Karpas-422 (cell line): Measurements from ENCODE around the gene RHNO1. TPM values are rescaled to one million over a fixed set of nuclear protein-coding genes. Genes with fewer than 3 reads are reported as not detected.

Experiments used
- DNase-seq: peaks from one replicate; pipeline ENCODE4 v3.0.0-alpha.2; 2015
- H2AFZ ChIP-seq: fragments of 200-600 bp; sonication (generic); 2 replicates; pipeline ENCODE4 v1.6.1; 2014; ENCODE audit warnings: antibody characterized with exemption, low read length, mixed read lengths
- H3K27ac ChIP-seq: fragments of 200-600 bp; sonication (generic); 2 replicates; pipeline ENCODE4 v1.5.1; 2014; ENCODE audit warnings: mild to moderate bottlenecking, low read length, moderate library complexity
- H3K27me3 ChIP-seq: fragments of 200-600 bp; sonication (generic); 2 replicates; pipeline ENCODE4 v1.6.1; 2014; ENCODE audit warnings: low read length, mixed read lengths
- H3K36me3 ChIP-seq: fragments of 200-600 bp; sonication (generic); 2 replicates; pipeline ENCODE4 v1.6.1; 2014; ENCODE audit warnings: low read length, mixed read lengths; ENCODE audit not compliant: insufficient read depth
- H3K4me1 ChIP-seq: fragments of 200-600 bp; sonication (generic); 2 replicates; pipeline ENCODE4 v1.6.1; 2014; ENCODE audit warnings: mild to moderate bottlenecking, low read length, mixed read lengths
- H3K4me2 ChIP-seq: fragments of 200-600 bp; sonication (generic); 2 replicates; pipeline ENCODE4 v1.6.1; 2014; ENCODE audit warnings: low read length, low read depth, mild to moderate bottlenecking; ENCODE audit not compliant: poor library complexity, severe bottlenecking
- H3K4me3 ChIP-seq: fragments of 200-600 bp; sonication (generic); 2 replicates; pipeline ENCODE4 v1.5.1; 2014; ENCODE audit warnings: mild to moderate bottlenecking, antibody characterized with exemption, low read length, mixed read lengths
- H3K79me2 ChIP-seq: fragments of 200-600 bp; sonication (generic); 2 replicates; pipeline ENCODE4 v1.6.1; 2014; ENCODE audit warnings: mild to moderate bottlenecking, low read length, mixed read lengths
- H3K9ac ChIP-seq: fragments of 200-600 bp; sonication (generic); 2 replicates; pipeline ENCODE4 v1.6.0; 2014; ENCODE audit warnings: low read length
- H3K9me2 ChIP-seq: fragments of 200-600 bp; sonication (generic), shearing (Covaris generic); replicated peaks from 2 replicates; pipeline ENCODE4 v1.6.0; 2014; ENCODE audit warnings: mild to moderate bottlenecking, low read length, moderate library complexity; ENCODE audit not compliant: insufficient read depth
- H3K9me3 ChIP-seq: fragments of 300-700, 200-600 bp; sonication (generic); 2 replicates; pipeline ENCODE4 v1.6.1; 2014; ENCODE audit warnings: low read length, mixed read lengths
- H4K20me1 ChIP-seq: fragments of 200-600 bp; sonication (generic); 2 replicates; pipeline ENCODE4 v1.6.1; 2014; ENCODE audit warnings: mild to moderate bottlenecking, antibody characterized with exemption, low read length, low read depth; ENCODE audit not compliant: insufficient read depth
- total RNA-seq: library from RNA; depleted of rRNA; stranded (reverse); fragments of >200 nt; shearing (Covaris generic); gene quantifications from 2 replicates; pipeline ENCODE4 v1.2.3, GENCODE V29; 2014; ENCODE audit warnings: low replicate concordance

RHNO1 gene
- total RNA-seq, 1 experiment from 2014 or later = 45.6 TPM

- Histone ChIP-seq H3K9ac (no peak overlapping the region), H3K79me2 (no peaks in the 10 kb centered on the region; the same call in 1 of the 2 replicates), H4K20me1 (no peaks in the 10 kb centered on the region), H3K27me3 (no peaks in the 10 kb centered on the region), H3K9me2 (no peaks in the 10 kb centered on the region), H3K27ac (no peak overlapping the region), H3K4me2 (no peak overlapping the region), H2AFZ (no peak overlapping the region), H3K4me1 (no peaks in the 10 kb centered on the region), H3K36me3 (peaks cover 4% of the 10 kb centered on the region; the same call in 1 of the 2 replicates), H3K4me3 (no peak overlapping the region), H3K9me3 (no peaks in the 10 kb centered on the region)
- DNase-seq = no peak
Measured at GRCh38 chr12:2923057-2923456, 46.0 kb downstream of the RHNO1 start.

- peaks cover 4% of the 10 kb centered on the region; the same call in 1 of the 2 replicates for H3K36me3 ChIP-seq
- H3K79me2 ChIP-seq = no peaks in the 10 kb centered on the region; the same call in 1 of the 2 replicates
- DNase-seq = no peak
- H3K4me3 ChIP-seq = no peak overlapping the region
- H3K4me1 ChIP-seq = no peaks in the 10 kb centered on the region
- H3K9me3 ChIP-seq = no peaks in the 10 kb centered on the region
- no peak overlapping the region for H3K4me2 ChIP-seq
- no peak overlapping the region for H3K9ac ChIP-seq
- H4K20me1 ChIP-seq = no peaks in the 10 kb centered on the region
- no peak overlapping the region for H2AFZ ChIP-seq
- H3K27me3 ChIP-seq = no peaks in the 10 kb centered on the region
- H3K9me2 ChIP-seq = no peaks in the 10 kb centered on the region
- no peak overlapping the region for H3K27ac ChIP-seq
Measured at GRCh38 chr12:2924019-2924418, 47.0 kb downstream of the RHNO1 start.

- H3K9me3 ChIP-seq = no peaks in the 10 kb centered on the region
- H3K4me1 ChIP-seq = no peaks in the 10 kb centered on the region
- H3K9ac ChIP-seq = no peak overlapping the region
- H3K79me2 ChIP-seq = no peaks in the 10 kb centered on the region
- H2AFZ ChIP-seq = no peak overlapping the region
- H3K27me3 ChIP-seq = no peaks in the 10 kb centered on the region
- no peak overlapping the region for H3K4me2 ChIP-seq
- no peak overlapping the region for H3K4me3 ChIP-seq
- H4K20me1 ChIP-seq = no peaks in the 10 kb centered on the region
- no peak overlapping the region for H3K27ac ChIP-seq
- DNase-seq = no peak
- H3K36me3 ChIP-seq = peaks cover 4% of the 10 kb centered on the region; the same call in 1 of the 2 replicates
- H3K9me2 ChIP-seq = no peaks in the 10 kb centered on the region
Measured at GRCh38 chr12:2925322-2925995, 48.4 kb downstream of the RHNO1 start.

- H3K4me3 ChIP-seq = no peak overlapping the region
- H3K27ac ChIP-seq = no peak overlapping the region
- peaks cover 7% of the 10 kb centered on the region; the same call in 1 of the 2 replicates for H3K4me1 ChIP-seq
- H3K36me3 ChIP-seq = 0 out of 2 replicates have a peak, but pooled peaks cover 3% of the 10 kb centered on the region
- no peaks in the 10 kb centered on the region for H3K27me3 ChIP-seq
- H3K79me2 ChIP-seq = no peaks in the 10 kb centered on the region
- H2AFZ ChIP-seq = no peak overlapping the region
- no peaks in the 10 kb centered on the region for H4K20me1 ChIP-seq
- no peak for DNase-seq
- no peak overlapping the region for H3K4me2 ChIP-seq
- no peaks in the 10 kb centered on the region for H3K9me3 ChIP-seq
- H3K9me2 ChIP-seq = no peaks in the 10 kb centered on the region
- H3K9ac ChIP-seq = no peak overlapping the region
Measured at GRCh38 chr12:2930865-2931264, 53.8 kb downstream of the RHNO1 start.

- Histone ChIP-seq H3K4me3 (no peak overlapping the region), H3K4me2 (no peak overlapping the region), H4K20me1 (no peaks in the 10 kb centered on the region), H3K9me3 (no peaks in the 10 kb centered on the region), H2AFZ (no peak overlapping the region), H3K27me3 (no peaks in the 10 kb centered on the region), H3K9ac (no peak overlapping the region), H3K27ac (no peak overlapping the region), H3K79me2 (no peaks in the 10 kb centered on the region), H3K4me1 (peaks cover 7% of the 10 kb centered on the region; the same call in 1 of the 2 replicates), H3K36me3 (0 out of 2 replicates have a peak, but pooled peaks cover 3% of the 10 kb centered on the region), H3K9me2 (no peaks in the 10 kb centered on the region)
- no peak for DNase-seq
Measured at GRCh38 chr12:2933586-2933985, 56.6 kb downstream of the RHNO1 start.

- Histone ChIP-seq H3K79me2 (no peaks in the 10 kb centered on the region), H4K20me1 (no peaks in the 10 kb centered on the region), H3K9me2 (no peaks in the 10 kb centered on the region), H3K36me3 (0 out of 2 replicates have a peak, but pooled peaks cover 3% of the 10 kb centered on the region), H3K27me3 (no peaks in the 10 kb centered on the region), H3K9ac (no peak overlapping the region), H3K9me3 (no peaks in the 10 kb centered on the region), H3K4me3 (no peak overlapping the region), H3K4me2 (no peak overlapping the region), H3K4me1 (peaks cover 7% of the 10 kb centered on the region; the same call in 1 of the 2 replicates), H3K27ac (no peak overlapping the region), H2AFZ (no peak overlapping the region)
- DNase-seq = no peak
Measured at GRCh38 chr12:2934371-2934770, 57.3 kb downstream of the RHNO1 start.

GRCh38 chr12:2936301-2936700 lies 59.3 kb downstream of the RHNO1 start:
- Histone ChIP-seq H3K27ac (no peak overlapping the region), H3K79me2 (no peaks in the 10 kb centered on the region), H3K4me1 (peaks cover 6% of the 10 kb centered on the region; the same call in 1 of the 2 replicates), H3K9me3 (no peaks in the 10 kb centered on the region), H3K9ac (no peak overlapping the region), H2AFZ (no peak overlapping the region), H3K4me3 (no peak overlapping the region), H4K20me1 (no peaks in the 10 kb centered on the region), H3K9me2 (no peaks in the 10 kb centered on the region), H3K27me3 (no peaks in the 10 kb centered on the region), H3K4me2 (no peak overlapping the region), H3K36me3 (no peaks in the 10 kb centered on the region)
- DNase-seq = no peak

GRCh38 chr12:2937500-2937899 lies 60.5 kb downstream of the RHNO1 start:
- Histone ChIP-seq H3K79me2 (no peaks in the 10 kb centered on the region), H3K9me2 (no peaks in the 10 kb centered on the region), H3K27ac (no peak overlapping the region), H3K4me3 (no peak overlapping the region), H3K9me3 (no peaks in the 10 kb centered on the region), H3K36me3 (no peaks in the 10 kb centered on the region), H4K20me1 (no peaks in the 10 kb centered on the region), H2AFZ (no peak overlapping the region), H3K27me3 (no peaks in the 10 kb centered on the region), H3K4me1 (no peaks in the 10 kb centered on the region), H3K4me2 (no peak overlapping the region), H3K9ac (no peak overlapping the region)
- DNase-seq = no peak
